A673 (cell line): ENCODE results near the gene PCSK6. TPM values are rescaled to one million over a fixed set of nuclear protein-coding genes. Genes with fewer than 3 reads are reported as not detected.

ENCODE experiments used
- BruUV-seq: library from RNA; stranded (reverse); fragments of 400-500 nt; replicated peaks from 2 replicates; lab custom pipeline; 2021; lab: Mats Ljungman, UMichigan
- CTCF ChIA-PET: fragments of 300-600 bp; sonication (Branson Sonifier 250); formaldehyde crosslinking; loops from one replicate; lab custom pipeline; 2022; ENCODE audit warnings: antibody characterized with exemption; lab: Charles Lee
- POLR2A ChIA-PET: fragments of 300-600 bp; sonication (Branson Sonifier 250); formaldehyde crosslinking; loops from one replicate; lab custom pipeline; 2022; ENCODE audit warnings: antibody characterized with exemption; ENCODE audit not compliant: low non-redundant PET; lab: Charles Lee
- DNase-seq: peaks from one replicate; pipeline ENCODE4 v3.0.0-alpha.2; 2015; ENCODE audit warnings: low spot score
- H3K27ac ChIP-seq: fragments of 200-600 bp; sonication (generic); 2 replicates; pipeline ENCODE4 v1.5.1; 2016; ENCODE audit warnings: mixed run types, low read depth, mild to moderate bottlenecking, mixed read lengths, antibody characterized with exemption, low read length; ENCODE audit not compliant: poor library complexity, severe bottlenecking
- H3K27me3 ChIP-seq: fragments of 200-600 bp; sonication (generic); replicated peaks from 2 replicates; pipeline ENCODE4 v1.6.1; 2017; ENCODE audit warnings: mixed run types, low read depth, mild to moderate bottlenecking, mixed read lengths, antibody characterized with exemption, low read length; ENCODE audit not compliant: insufficient read depth, poor library complexity
- H3K36me3 ChIP-seq: fragments of 200-600 bp; sonication (generic); 2 replicates; pipeline ENCODE4 v1.6.1; 2016; ENCODE audit warnings: mixed run types, mild to moderate bottlenecking, mixed read lengths, antibody characterized with exemption, low read length; ENCODE audit not compliant: insufficient read depth, poor library complexity, severe bottlenecking
- H3K4me1 ChIP-seq: fragments of 200-600 bp; sonication (generic); 2 replicates; pipeline ENCODE4 v1.6.1; 2017; ENCODE audit warnings: mixed run types, mild to moderate bottlenecking, mixed read lengths, antibody characterized with exemption, low read length; ENCODE audit not compliant: insufficient read depth, poor library complexity, severe bottlenecking
- H3K4me3 ChIP-seq: fragments of 200-600 bp; sonication (generic); 2 replicates; pipeline ENCODE4 v1.5.1; 2016; ENCODE audit warnings: low read depth, mixed run types, mild to moderate bottlenecking, mixed read lengths, low read length; ENCODE audit not compliant: poor library complexity, severe bottlenecking
- H3K9me3 ChIP-seq: fragments of 200-600 bp; sonication (generic); 2 replicates; pipeline ENCODE4 v1.6.1; 2016; ENCODE audit warnings: mixed run types, low read depth, mild to moderate bottlenecking, mixed read lengths, antibody characterized with exemption, low read length; ENCODE audit not compliant: poor library complexity, severe bottlenecking
- EZH2 ChIP-seq: fragments of 200-600 bp; sonication (generic); IDR thresholded peaks from 2 replicates; pipeline ENCODE4 v1.6.1; 2017; ENCODE audit warnings: borderline replicate concordance, low read depth, mild to moderate bottlenecking, mixed read lengths, antibody characterized with exemption, low read length; ENCODE audit not compliant: poor library complexity, severe bottlenecking
- intact Hi-C: fragments of 100-400 bp; cut with micrococcal nuclease; formaldehyde crosslinking; loops from one replicate; pipeline ENCODE4 v1.10.0; 2022; ENCODE audit not compliant: unreplicated experiment
- total RNA-seq: library from RNA; stranded (reverse); gene quantifications from 2 replicates; pipeline ENCODE4 v1.2.3, GENCODE V29; 2021
- TF ChIP-seq, protein P1 (sequence below): fragments of 300-800, 200-600 bp; sonication (generic); conservative IDR thresholded peaks from 2 replicates; pipeline ENCODE4 v1.5.1; 2017; ENCODE audit warnings: low read depth, mild to moderate bottlenecking, antibody characterized with exemption, low read length, moderate library complexity, mixed read lengths

Gene PCSK6
- total RNA-seq, 1 experiment from 2014 or later = 2.6 TPM

DNA sequence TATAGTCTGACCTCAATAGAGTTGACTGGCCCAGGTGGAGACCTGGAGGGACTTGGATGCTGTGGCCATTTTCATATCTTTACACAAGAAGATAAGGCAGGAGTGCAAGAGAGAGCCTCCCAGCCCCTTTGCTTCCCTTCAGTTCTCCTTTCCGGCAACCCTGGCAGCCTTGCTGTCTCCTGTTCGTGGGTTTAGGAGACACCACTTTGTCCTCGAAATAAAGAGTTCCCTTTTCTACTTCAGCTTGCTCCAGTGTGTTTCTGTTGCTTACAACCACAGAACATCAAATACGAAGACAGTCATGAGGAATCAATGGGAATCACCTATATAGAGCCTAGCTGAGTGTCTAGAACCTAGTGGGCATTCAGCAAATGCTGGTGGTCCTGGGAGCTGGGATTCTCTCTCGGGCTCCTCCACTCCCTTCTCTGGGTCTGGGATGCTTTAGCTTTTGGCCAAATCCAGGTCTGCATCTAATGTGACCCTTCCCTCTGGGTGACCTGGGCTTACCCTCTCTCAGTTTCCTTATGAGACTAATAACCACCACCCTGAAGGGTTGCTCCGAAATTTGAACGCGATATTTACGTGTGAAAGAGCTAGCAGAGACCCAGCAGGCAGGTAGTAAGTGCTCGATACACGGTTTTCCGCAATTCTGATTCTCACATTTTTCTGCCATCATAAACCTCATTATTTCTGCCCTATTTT is 44.5 kb downstream of the PCSK6 start:
- ChIA-PET POLR2A (no interaction called here), CTCF (no interaction called here)
- H3K27me3 ChIP-seq = peaks cover 3% of the 10 kb centered on the region
- DNase-seq = no peak
- no peak overlapping the region for H3K4me3 ChIP-seq
- no peaks in the 10 kb centered on the region for H3K9me3 ChIP-seq
- no TSS peak for BruUV-seq
- no peak for TF ChIP-seq EZH2
- TF ChIP-seq, protein P1, sequence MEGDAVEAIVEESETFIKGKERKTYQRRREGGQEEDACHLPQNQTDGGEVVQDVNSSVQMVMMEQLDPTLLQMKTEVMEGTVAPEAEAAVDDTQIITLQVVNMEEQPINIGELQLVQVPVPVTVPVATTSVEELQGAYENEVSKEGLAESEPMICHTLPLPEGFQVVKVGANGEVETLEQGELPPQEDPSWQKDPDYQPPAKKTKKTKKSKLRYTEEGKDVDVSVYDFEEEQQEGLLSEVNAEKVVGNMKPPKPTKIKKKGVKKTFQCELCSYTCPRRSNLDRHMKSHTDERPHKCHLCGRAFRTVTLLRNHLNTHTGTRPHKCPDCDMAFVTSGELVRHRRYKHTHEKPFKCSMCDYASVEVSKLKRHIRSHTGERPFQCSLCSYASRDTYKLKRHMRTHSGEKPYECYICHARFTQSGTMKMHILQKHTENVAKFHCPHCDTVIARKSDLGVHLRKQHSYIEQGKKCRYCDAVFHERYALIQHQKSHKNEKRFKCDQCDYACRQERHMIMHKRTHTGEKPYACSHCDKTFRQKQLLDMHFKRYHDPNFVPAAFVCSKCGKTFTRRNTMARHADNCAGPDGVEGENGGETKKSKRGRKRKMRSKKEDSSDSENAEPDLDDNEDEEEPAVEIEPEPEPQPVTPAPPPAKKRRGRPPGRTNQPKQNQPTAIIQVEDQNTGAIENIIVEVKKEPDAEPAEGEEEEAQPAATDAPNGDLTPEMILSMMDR = no peak
- H3K4me1 ChIP-seq = no peaks in the 10 kb centered on the region
- no peaks in the 10 kb centered on the region for H3K36me3 ChIP-seq
- H3K27ac ChIP-seq = no peak overlapping the region
- intact Hi-C loops = no loop called here

GRCh38 chr15:101444015-101444414 is 45.5 kb downstream of the PCSK6 start:
- no peak for TF ChIP-seq EZH2
- TF ChIP-seq, protein P1 = no peak
- no peaks in the 10 kb centered on the region for H3K36me3 ChIP-seq
- POLR2A ChIA-PET = no interaction called here
- DNase-seq = no peak
- H3K4me3 ChIP-seq = no peak overlapping the region
- CTCF ChIA-PET = no interaction called here
- no peak overlapping the region for H3K27ac ChIP-seq
- peaks cover 3% of the 10 kb centered on the region for H3K27me3 ChIP-seq
- BruUV-seq = no TSS peak
- no peaks in the 10 kb centered on the region for H3K9me3 ChIP-seq
- H3K4me1 ChIP-seq = no peaks in the 10 kb centered on the region
- intact Hi-C loops = no loop called here

- intact Hi-C loops = no loop called here
- no TSS peak for BruUV-seq
- Histone ChIP-seq H3K4me1 (no peaks in the 10 kb centered on the region), H3K27me3 (peaks cover 3% of the 10 kb centered on the region), H3K36me3 (no peaks in the 10 kb centered on the region), H3K9me3 (no peaks in the 10 kb centered on the region), H3K27ac (no peak overlapping the region), H3K4me3 (no peak overlapping the region)
- ChIA-PET CTCF (no interaction called here), POLR2A (no interaction called here)
- DNase-seq = no peak
- no peak for TF ChIP-seq EZH2
- TF ChIP-seq, protein P1 = no peak
Measured at GRCh38 chr15:101442272-101442671, 47.2 kb downstream of the PCSK6 start.
